GM23338 (cell line): Measurements from ENCODE around the gene MAST4. TPM values are rescaled to one million over a fixed set of nuclear protein-coding genes. Genes with fewer than 3 reads are reported as not detected.

Source experiments
- CREB1 ChIP-seq: fragments of 250-450 bp; sonication (Bioruptor Pico); IDR thresholded peaks from 2 replicates; pipeline ENCODE4 v1.5.0; 2020; ENCODE audit warnings: low read depth, mild to moderate bottlenecking, moderate library complexity
- ETS1 ChIP-seq: IDR thresholded peaks from 2 replicates; pipeline ENCODE4 v1.6.1; 2016; ENCODE audit warnings: antibody characterized with exemption
- EZH2phosphoT487 ChIP-seq: fragments of 200-600 bp; sonication (generic); IDR thresholded peaks from one replicate; pipeline ENCODE4 v1.8.1; 2018; ENCODE audit warnings: antibody characterized with exemption; ENCODE audit not compliant: unreplicated experiment
- STAT1 ChIP-seq: IDR thresholded peaks from one replicate; pipeline ENCODE4 v1.6.1; 2016; ENCODE audit warnings: antibody characterized with exemption; ENCODE audit not compliant: unreplicated experiment
- ZNF114 ChIP-seq: fragments of 250-450 bp; sonication (Bioruptor Pico); IDR thresholded peaks from 2 replicates; pipeline ENCODE4 v1.5.0; 2020; ENCODE audit warnings: mild to moderate bottlenecking, moderate library complexity
- ZNF331 ChIP-seq: fragments of 250-450 bp; sonication (Bioruptor Pico); IDR thresholded peaks from 2 replicates; pipeline ENCODE4 v1.5.0; 2020; ENCODE audit warnings: low read depth, mild to moderate bottlenecking, moderate library complexity
- ZNF462 ChIP-seq: fragments of 250-450 bp; sonication (Bioruptor Pico); IDR thresholded peaks from 2 replicates; pipeline ENCODE4 v1.5.0; 2020; ENCODE audit warnings: mild to moderate bottlenecking, moderate library complexity
- polyA plus RNA-seq: library from polyadenylated mRNA; unstranded; fragments of >200 nt; fragmentation: Nextera tagmentation; extraction: Ambion mirVana; gene quantifications from 2 replicates; pipeline ENCODE4 v1.2.1, GENCODE V29; 2016
- total RNA-seq: library from RNA; depleted of rRNA; stranded (reverse); fragments of >200 nt; shearing (Covaris generic); gene quantifications from 2 replicates; pipeline ENCODE4 v1.2.3, GENCODE V29; 2014
- TF ChIP-seq, protein P1 (sequence below): IDR thresholded peaks from one replicate; pipeline ENCODE4 v1.6.1; 2018; ENCODE audit warnings: antibody characterized with exemption; ENCODE audit not compliant: unreplicated experiment
- TF ChIP-seq, protein P2 (sequence below), 2 experiments: fragments of 200-600 bp in 1 of 2; sonication (generic) in 1 of 2; conservative IDR thresholded peaks; 2 replicates each; pipeline versions ENCODE4 v1.5.1 to v1.6.1; 2016 to 2017; ENCODE audit warnings: antibody characterized with exemption in 2 of 2, low read depth in 2 of 2, mild to moderate bottlenecking in 2 of 2, moderate library complexity in 1 of 2

The MAST4 gene
- total and polyA plus RNA-seq, 2 experiments from 2014 or later = 3.6 to 8.5 TPM

GRCh38 chr5:66828548-66829357 lies 232.6 kb downstream of the MAST4 start (continued):
- TF ChIP-seq ZNF462 = no peak
- no peak for TF ChIP-seq STAT1
- no peak for TF ChIP-seq ZNF114 (CRISPR knock-in tag)
- no peak for TF ChIP-seq CREB1
- TF ChIP-seq, protein P1, sequence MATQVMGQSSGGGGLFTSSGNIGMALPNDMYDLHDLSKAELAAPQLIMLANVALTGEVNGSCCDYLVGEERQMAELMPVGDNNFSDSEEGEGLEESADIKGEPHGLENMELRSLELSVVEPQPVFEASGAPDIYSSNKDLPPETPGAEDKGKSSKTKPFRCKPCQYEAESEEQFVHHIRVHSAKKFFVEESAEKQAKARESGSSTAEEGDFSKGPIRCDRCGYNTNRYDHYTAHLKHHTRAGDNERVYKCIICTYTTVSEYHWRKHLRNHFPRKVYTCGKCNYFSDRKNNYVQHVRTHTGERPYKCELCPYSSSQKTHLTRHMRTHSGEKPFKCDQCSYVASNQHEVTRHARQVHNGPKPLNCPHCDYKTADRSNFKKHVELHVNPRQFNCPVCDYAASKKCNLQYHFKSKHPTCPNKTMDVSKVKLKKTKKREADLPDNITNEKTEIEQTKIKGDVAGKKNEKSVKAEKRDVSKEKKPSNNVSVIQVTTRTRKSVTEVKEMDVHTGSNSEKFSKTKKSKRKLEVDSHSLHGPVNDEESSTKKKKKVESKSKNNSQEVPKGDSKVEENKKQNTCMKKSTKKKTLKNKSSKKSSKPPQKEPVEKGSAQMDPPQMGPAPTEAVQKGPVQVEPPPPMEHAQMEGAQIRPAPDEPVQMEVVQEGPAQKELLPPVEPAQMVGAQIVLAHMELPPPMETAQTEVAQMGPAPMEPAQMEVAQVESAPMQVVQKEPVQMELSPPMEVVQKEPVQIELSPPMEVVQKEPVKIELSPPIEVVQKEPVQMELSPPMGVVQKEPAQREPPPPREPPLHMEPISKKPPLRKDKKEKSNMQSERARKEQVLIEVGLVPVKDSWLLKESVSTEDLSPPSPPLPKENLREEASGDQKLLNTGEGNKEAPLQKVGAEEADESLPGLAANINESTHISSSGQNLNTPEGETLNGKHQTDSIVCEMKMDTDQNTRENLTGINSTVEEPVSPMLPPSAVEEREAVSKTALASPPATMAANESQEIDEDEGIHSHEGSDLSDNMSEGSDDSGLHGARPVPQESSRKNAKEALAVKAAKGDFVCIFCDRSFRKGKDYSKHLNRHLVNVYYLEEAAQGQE = no peak
- TF ChIP-seq ETS1 = no peak
- TF ChIP-seq, protein P2, sequence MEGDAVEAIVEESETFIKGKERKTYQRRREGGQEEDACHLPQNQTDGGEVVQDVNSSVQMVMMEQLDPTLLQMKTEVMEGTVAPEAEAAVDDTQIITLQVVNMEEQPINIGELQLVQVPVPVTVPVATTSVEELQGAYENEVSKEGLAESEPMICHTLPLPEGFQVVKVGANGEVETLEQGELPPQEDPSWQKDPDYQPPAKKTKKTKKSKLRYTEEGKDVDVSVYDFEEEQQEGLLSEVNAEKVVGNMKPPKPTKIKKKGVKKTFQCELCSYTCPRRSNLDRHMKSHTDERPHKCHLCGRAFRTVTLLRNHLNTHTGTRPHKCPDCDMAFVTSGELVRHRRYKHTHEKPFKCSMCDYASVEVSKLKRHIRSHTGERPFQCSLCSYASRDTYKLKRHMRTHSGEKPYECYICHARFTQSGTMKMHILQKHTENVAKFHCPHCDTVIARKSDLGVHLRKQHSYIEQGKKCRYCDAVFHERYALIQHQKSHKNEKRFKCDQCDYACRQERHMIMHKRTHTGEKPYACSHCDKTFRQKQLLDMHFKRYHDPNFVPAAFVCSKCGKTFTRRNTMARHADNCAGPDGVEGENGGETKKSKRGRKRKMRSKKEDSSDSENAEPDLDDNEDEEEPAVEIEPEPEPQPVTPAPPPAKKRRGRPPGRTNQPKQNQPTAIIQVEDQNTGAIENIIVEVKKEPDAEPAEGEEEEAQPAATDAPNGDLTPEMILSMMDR (conservative IDR thresholded peaks at IDR 0.05; ENCODE audit: low read depth in 2 of 2) = no peak
- no peak for TF ChIP-seq EZH2phosphoT487
- no peak for TF ChIP-seq ZNF331 (CRISPR knock-in tag)
